Right lung (tissue), 5 donors: ENCODE results near the gene INMT. TPM values are rescaled to one million over a fixed set of nuclear protein-coding genes. Genes with fewer than 3 reads are reported as not detected.

Experiments used
- DNase-seq, 2 donors: peaks; one replicate each; pipeline ENCODE4 v3.0.0-alpha.2; 2013
- polyA plus RNA-seq, 5 donors: library from polyadenylated mRNA; unstranded; fragments of 120-200 nt; gene quantifications; one replicate each; pipeline versions ENCODE4 v1.2.1 to v1.2.3, GENCODE V29; 2013; ENCODE audit warnings: inconsistent platforms in 1 of 5, low replicate concordance in 1 of 5; ENCODE audit not compliant: insufficient read length in 5 of 5, insufficient read depth in 1 of 5

The INMT gene
- polyA plus RNA-seq, 5 donors: 11.7 to 31.2 (median 15.2) TPM

DNA sequence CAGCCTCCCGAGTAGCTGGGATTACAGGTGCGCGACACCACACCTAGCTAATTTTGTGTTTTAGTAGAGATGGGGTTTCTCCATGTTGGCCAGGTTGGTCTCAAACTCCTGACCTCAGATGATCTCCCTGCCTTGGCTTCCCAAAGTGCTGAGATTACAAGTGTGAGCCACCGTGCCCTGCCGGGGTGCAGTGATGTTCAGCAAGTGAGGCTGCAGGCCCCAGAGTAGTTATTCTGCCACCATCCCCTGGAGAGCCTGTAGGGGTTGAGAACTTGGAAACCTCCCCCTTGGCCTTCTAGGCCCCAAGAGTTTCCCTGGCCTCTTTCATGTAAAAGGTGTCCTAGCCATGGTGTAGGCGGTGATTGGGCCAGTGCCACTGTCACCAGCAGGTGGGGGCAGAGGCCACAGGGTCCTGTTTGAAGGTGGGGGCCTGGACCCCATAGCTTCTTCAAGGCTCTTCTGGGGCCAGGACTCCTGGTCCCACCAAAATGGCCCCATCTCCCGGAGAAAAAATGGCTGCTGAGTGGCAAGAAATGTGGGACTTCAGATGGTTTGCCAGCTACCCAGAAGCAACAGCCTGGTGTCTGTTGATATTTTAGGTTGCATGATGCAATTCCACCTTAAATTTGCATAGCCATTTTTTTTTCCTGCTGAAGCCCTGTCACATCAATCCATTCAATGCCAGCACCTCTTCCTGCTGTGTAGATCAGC, 25.5 kb upstream of the INMT start:
- no peak for DNase-seq

DNA sequence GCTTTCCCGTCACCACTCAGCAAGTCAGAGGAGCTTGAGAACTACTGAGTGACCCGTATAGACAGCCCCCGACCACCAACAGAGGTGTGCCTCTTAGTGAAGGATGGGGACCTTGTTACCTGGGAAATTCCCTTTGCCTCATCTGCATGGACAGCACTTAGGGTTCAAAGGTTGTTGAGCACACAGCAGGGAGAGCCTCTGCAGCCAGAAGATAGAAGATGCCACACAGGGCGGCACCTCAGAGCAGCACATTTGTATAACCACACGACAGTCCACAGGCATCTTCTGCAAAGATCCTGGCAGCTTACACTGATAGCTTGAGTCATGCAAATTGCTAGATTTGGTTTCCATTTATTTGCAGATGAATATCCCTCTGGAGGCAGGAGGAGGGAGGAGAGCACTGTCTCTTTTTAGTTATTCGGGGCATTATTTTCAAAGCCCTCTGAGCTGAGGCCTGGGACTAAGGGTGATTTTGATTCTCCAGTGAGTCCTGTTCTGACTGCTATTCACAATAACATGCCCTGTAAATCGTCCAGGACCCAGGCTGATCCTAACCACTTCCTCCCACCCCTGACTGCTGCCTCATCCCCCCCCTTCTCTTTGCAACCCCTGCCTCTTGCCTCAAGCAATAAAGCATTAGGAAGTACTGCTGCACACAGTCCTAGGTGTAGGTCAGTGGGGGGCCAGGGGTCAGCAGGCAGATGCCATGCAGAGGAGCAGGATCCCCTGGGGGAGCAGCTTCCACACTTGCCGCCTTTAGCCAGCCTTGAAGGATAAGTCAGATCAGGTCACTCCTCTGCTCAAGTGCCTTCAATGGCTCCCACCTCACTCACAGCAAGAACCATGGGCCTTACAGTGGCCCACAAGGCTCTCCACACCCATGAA, 24.6 kb upstream of the INMT start:
- DNase-seq: no peak

DNA sequence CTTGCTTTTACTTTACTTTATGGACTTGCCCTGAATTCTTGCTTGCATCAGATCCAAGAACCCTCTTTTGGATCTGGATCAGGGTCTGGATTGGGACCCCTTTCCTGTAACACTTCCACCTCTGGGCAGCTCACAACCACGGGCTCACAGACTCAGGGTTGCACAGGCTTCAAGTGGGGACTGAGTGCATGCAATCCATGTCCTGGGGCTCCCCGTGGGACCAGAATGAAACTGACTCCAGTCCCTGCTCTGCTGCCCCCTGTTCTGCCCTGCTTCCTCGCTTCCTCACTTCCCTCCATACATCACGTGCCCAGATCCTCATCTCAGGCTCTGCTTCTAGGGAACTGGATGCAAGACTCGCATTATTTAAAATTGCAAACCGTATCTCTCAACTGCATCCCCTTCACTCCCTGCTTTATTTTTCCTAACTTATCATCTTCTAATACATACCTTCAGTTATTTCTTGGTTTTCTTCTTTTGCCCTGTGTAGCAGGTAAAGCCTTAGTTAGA, 23.3 kb upstream of the INMT start:
- DNase-seq: no peak

DNA sequence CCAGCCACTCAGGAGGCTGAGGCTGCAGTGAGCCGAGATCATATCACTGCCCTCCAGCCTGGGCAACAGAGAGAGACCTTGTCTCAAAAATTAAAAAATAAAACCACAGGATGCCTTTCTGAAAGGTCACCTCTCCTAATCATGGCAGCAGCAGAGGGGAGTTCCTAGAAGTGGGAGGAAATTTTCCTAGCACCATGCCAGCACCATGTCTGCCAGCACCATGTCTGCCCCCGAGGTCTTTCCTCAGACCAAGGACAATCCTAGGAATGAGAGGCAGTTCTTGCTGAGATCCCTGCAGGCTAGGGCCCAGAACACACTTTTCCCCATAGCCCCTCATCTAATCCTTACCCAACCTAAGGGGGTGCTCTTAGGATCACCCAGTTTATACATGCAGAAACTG, 22.3 kb upstream of the INMT start:
- no peak for DNase-seq

DNA sequence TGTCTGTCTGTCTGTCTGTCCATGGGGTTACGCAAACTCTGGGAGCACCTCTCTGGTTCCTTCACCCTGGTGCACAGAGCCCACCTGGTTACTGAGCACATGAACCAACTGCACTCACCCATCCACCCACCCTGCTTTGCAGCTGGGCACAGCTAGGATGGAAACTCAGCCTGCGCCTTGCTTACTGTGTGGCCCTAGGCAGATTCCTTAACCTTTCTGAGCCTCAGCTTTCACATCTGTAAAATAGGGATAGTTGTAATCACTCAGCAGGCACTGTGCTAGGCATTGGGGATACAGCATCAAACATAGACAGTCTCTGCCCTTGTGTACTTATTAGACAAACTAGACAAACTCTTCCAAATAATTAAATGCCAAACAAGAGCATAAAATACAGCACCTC, 21.8 kb upstream of the INMT start:
- no peak for DNase-seq

DNA sequence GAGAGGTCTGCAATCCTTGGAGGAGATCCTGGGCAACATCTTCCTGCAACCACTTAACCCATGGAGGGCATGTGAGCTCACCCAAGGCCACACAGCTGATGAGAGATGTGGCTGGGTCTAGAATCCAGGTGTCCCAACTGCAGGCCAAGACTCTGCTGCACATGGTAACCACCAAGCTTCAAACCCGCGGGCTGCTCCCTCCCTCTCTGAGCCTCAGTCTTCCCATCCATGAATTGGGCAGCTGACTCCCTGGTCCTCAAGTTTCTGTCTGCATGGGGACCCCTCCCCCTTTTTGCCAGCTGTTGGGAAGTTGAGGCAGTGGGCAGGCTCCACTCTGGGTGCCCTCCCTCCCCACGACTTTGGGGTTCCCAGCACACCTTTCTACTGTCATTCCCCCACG, 20.9 kb upstream of the INMT start:
- DNase-seq: no peak

DNA sequence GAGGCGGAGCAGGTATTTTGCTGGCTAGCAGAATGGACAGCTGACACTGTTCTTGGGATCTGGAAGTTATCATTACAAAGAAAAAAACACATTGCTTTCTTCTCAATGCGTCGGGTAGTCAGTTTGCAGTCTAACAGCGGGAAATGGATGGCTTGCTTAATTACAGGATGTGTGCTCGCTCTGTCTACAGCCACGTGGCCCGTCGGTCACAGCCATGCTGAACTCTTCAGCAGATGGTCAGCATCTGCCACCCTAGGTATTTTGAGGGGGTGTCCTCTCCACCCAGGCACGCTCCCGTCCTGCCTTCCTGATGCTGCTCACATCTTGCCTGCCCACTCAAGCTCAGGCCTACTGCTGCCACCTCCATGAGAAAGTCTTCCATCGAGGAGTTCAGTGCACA, 20.4 kb upstream of the INMT start:
- DNase-seq: no peak

DNA sequence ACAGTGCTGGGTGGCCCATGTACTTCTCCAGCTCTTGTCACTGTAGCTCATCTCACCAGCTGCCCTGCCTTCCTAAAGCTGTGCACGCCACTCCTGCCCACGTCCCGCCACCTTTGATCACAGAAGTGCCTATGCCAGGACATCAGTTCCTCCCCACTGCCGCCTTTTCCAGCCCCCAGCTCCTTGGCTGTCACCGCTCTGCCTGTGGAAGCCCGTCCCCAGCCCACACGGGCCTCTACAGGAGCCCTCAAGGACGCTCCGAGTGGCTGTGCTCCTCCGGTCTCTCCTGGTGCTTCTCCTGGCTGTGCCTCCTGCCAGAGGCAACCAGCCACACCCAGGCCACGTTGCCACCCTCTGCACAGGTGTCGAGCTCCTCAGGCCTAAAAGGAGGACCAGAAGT, 19.3 kb upstream of the INMT start:
- DNase-seq: no peak

DNA sequence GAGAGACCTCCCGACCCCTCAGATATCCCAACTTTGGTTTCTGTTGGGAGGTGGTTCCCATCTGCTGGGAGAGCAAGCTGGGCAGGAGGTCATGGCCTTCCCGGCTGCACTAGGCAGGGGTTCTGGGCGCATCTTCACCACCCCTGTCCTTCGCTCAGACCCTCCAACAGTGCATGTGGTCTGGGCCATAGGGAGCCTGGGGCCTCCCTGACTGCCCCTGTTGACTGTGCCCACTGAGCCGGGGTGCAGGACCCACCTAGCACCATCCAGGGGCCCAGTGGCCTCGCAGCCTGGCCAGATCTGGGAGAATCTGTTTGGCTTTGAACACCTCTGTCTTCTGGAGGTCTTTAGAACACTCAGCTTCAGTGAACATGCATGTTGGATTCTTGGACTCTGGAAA, 18.7 kb upstream of the INMT start:
- no peak for DNase-seq

DNA sequence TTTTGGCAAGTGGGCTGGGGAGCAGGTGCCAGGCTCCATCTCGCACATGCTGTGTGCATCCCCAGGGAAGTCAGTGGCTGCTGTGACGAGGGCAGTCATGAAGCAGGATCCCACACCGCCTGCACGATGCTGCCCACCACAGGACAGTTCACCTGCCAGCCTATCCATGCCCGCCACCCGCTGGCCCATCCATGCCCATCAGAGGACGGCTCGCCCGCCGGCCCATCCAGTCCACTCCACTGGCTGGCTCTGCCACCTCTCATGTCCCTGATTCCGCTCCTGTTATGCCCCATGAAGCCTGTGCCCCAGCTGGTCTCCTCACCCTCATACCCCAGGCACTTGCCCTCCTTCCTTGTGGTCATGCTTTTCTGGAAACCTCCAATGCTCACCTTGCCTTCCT, 18.2 kb upstream of the INMT start:
- DNase-seq: no peak

DNA sequence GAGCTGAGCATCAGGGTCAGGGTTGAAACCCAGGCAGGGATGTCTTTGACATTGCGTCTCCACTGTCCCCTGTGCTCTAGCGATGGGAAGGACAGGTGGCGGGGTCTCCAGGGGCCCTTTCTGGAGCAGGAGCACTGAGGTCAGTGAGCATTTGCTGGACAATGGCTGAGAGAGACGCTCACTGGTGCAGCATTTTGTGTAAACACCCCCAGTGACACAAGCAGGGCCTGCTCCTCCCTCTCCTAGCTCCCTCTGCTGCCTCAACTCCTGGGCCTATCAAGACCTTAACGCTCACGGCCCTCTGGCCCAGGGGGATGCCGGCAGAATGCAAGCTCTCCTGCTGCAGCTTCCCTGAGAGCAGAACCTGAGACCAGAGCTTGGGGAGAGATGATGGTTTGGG, 17.4 kb upstream of the INMT start:
- no peak for DNase-seq

DNA sequence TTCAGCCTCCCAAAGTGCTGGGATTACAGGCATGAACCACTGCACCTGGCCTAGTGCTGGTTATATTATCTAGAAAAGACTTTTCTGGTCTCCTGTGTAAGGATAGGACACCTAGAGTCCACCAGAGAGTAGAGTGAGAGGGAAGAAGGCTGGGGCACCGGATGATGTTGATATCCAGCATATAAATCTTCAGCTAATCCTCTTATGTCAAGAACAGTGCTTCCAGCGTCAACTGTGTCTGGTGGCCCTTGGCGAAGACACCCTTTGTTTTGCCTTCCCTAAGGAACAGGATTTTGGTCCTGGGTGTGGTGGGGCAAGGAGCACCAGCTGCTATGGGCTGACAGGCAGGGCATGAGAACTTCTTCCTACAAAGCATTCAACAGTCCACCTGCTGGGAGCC, 16.3 kb upstream of the INMT start:
- DNase-seq: no peak

DNA sequence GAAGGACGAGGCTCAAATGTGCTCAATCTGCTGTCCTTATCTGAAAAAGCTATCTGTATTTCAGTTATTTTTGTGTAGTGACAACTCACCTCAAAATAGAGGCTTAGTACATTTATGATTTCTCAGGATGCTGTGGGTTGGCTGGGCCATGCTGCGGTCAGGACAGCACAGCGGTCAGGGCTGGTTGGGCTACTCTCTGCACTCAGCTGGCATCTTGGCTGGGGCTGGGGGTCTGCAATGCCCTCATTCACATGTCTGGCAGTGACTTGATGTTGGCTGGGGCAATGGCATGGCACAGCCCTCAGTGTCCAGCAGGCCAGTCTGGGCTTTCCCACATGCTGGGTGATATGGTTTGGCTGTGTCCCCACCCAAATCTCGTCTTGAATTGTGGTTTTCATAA, 15.6 kb upstream of the INMT start:
- DNase-seq: no peak

DNA sequence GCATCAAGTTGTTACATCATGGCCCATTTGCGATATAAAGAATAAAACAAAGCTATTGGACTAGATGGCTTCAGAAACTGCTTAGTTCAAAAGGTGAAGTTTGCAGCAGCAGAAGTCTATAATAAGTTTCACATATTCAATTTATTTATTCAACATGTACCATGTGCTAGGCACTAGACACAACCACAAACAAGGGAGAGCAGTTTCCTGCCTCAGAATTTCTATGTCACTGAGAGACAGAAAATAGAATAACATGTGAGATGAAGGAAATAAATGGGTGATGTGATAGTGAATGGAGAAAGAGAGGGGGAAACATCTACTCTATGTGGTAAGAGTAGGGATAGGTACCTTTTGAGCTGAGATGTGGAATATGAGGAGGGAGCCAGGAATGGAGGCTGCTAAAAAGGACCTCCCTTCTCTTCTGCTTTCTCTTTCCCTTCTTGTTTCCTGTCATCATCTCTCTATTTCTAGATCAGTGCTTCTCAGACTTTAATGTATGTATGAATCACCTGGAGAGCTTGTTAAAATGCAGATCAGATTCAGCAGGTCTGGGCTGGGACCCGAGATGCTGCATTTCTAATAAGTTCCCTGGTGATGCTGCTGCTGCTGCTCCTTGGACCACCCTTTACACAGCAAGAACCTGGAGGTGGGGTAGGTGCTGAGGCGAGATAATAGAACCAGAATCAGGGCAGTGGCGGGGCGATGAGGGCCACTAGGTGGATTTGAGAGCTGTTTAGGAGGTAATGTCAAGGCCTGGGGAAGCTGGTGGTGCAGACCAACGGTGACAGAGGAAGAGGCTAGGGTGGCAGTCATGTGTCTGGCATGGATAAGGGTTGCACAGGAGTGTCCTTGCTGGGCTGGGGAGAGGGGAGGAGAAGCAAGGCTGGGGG, 13.7 kb upstream of the INMT start:
- no peak for DNase-seq

DNA sequence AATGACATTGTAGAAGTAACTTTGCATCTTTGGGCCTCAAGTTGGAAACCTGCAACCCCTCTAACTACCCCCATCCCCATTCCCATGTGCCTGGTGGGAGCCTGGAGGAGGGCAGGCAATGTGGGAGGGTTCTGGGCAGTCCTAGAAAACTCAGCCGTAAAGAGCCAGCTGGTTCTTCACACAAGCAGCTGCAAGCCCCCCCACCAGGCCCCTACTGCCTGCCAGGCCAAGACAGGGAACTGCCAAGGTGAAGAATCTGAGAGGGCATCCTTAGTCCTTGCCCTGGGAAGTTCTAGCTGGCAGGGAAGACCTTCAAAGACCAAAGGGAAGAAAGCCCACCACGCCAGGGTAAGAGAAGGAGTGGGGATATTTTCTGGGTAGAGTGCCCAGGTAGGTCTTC, 12.2 kb upstream of the INMT start:
- DNase-seq: no peak

DNA sequence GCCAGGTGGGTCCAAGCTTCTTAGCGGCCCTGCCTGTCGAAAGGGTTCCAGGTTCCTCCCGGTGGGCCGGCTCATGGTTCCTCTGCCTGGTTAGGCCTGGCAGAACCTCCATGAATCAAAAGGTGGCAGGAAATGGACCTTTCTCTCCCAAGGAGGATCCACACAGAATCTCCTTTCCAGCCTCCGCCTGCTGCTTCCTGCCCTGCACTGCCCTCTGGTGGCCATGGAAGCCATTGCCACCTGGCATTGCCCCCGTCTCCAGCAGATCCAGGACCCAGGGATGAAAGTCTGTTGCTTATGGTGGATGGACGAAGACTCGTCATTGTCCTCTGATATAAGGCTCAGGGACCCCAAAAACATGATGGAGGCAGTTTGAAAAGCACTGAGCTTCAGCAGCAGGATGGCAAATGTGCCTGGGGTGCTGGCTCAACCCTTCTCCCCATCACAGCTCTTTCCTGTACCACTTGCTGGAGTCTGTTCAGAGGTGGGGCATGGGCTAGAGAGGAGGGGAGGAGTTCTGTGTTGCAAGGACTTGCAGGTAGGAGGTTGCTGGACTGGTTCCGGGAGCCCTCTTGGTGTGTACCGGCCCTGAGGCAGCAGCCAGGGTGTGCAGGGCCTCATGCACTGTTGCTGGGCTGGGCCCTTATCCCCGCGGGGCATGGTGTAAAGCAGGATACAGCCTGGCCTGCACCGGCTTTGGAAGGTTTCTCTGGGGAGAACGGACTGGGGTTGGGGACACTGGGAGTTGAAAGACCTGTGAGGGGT, 11.3 kb upstream of the INMT start:
- peak in 1 of 2 donors; percentile 71 for DNase-seq

DNA sequence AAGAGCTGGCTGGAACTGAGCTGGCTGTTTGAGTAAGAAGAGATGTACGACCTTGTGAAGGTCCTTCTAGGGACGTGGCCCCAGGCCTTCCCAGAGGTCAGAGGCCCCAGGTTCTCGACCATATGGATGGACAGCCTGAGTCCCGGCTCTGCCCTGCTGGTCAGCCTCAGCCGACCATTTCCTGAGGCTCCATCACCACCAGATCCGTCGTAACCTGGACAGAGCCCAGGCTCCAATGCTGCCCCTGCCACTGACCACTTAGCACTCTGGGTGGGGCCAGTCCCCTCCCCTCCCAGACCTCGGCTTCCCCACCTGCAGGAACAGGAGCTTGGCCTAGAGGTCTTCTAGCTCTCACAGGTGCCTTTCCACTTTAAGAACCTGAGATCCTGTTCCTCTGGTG, 10.6 kb upstream of the INMT start:
- DNase-seq: no peak

DNA sequence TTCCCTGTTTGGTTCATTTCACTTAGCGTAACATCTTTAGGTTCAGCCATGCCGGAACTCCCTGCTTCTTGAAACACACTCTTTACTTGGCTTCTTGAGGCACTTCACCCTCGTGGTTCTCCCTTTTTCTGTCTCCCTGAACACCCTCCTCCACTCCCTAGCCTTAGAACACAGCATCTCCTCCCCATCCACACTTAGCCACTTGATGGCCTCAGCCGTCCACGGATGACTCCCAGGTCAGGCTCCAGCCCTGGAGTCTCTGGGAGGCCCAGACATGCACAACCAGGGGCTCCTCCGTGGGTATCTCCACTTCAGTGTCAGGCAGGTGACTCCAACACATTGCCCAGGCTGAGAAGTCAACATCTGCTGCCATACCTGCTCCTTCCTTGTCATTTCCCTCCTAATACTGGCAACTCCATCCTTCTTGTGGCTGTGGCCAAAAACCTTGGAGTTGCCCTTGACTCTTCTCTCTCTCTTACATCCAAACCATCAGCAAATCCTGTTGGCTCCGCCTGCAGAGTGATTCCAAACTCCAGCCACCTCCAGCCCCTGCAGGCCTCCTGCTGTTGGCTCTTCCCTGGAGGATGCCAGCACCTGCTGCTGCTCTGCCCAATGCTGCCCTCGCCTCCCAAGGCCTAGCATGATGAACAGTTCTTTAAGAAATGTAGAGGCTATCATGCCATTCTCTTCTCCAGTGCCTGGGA, 8.4 kb upstream of the INMT start:
- DNase-seq: no peak

DNA sequence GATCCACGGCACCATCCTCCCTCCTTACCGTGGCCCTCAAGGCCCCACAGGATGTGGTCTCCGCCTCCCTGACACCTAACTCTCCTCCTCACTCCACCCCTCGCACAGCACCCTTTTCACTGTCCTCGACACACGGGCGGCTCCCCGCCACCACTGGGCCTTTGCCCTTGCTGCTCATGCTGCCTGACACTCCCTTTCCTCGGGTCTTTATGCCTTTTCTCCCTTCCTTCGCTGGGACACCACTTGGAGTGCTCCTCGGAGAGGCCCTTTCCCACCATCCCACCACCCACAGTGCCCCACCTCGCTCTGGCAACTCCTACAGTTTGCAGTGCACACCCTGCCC, 7.9 kb upstream of the INMT start:
- no peak for DNase-seq

DNA sequence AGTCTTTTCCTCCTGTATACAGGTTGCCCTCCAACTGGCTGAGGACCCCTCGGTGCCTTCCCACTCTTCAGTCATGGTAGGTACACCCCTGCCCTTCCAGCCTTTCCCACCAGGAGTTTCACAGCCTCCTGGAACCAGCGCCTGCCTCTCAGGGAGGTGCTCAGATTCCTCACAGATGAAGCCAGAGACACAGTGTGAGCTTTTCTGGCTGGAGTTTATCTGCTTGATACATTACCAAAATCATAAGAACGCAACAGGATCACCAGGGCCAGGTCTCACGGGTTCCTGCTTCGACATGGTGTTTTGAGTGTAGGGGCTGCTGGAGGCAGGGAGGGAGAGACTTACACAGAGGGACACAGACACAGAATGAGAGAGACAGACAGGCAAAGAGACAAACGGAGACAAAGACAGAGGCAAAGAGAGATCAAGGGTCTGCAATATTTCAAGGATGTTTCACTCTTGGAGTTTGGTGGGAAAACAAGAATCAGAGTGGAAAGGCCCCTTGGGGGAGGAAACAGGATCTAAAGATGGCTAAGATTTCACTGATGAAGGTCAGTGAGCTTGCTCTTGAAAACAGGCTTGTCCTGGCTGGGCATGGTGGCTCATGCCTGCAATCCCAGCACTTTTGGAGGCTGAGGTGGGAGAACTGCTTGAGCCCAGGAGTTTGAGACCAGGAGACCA, 6.5 kb upstream of the INMT start:
- DNase-seq: no peak
